Type B pancreatic cell (in vitro differentiated cells): Measurements from ENCODE around the gene SLC35E2B. TPM values are rescaled to one million over a fixed set of nuclear protein-coding genes. Genes with fewer than 3 reads are reported as not detected.

ENCODE experiments used
- DNase-seq: peaks from one replicate; pipeline ENCODE4 v3.0.0; 2021; ENCODE audit warnings: mixed read lengths; ENCODE audit not compliant: unreplicated experiment; ENCODE audit errors: extremely low spot score
- H3K27ac Mint-ChIP-seq: 2 replicates; pipeline ENCODE4 v1.8.0; 2021; ENCODE audit warnings: mild to moderate bottlenecking, mixed read lengths
- H3K27me3 Mint-ChIP-seq: 2 replicates; pipeline ENCODE4 v1.8.0; 2021; ENCODE audit warnings: mixed read lengths
- H3K36me3 Mint-ChIP-seq: 2 replicates; pipeline ENCODE4 v1.8.0; 2021; ENCODE audit warnings: mixed read lengths
- H3K4me1 Mint-ChIP-seq: one replicate; pipeline ENCODE4 v1.8.0; 2021; ENCODE audit warnings: mixed read lengths; ENCODE audit not compliant: unreplicated experiment
- H3K4me3 Mint-ChIP-seq: 2 replicates; pipeline ENCODE4 v1.8.0; 2021; ENCODE audit warnings: mild to moderate bottlenecking, mixed read lengths
- H3K9me3 Mint-ChIP-seq: 2 replicates; pipeline ENCODE4 v1.8.0; 2021; ENCODE audit warnings: mixed read lengths
- CTCF ChIP-seq: fragments of 200-600 bp; sonication (generic); conservative IDR thresholded peaks from 2 replicates; pipeline ENCODE4 v1.5.0; 2021; ENCODE audit warnings: antibody characterized with exemption, mild to moderate bottlenecking
- total RNA-seq: library from RNA; stranded (reverse); gene quantifications from 2 replicates; pipeline ENCODE4 v1.2.1, GENCODE V29; 2021; ENCODE audit warnings: low replicate concordance

The SLC35E2B gene
- total RNA-seq, 1 donor from 2014 or later = 116 TPM

DNA sequence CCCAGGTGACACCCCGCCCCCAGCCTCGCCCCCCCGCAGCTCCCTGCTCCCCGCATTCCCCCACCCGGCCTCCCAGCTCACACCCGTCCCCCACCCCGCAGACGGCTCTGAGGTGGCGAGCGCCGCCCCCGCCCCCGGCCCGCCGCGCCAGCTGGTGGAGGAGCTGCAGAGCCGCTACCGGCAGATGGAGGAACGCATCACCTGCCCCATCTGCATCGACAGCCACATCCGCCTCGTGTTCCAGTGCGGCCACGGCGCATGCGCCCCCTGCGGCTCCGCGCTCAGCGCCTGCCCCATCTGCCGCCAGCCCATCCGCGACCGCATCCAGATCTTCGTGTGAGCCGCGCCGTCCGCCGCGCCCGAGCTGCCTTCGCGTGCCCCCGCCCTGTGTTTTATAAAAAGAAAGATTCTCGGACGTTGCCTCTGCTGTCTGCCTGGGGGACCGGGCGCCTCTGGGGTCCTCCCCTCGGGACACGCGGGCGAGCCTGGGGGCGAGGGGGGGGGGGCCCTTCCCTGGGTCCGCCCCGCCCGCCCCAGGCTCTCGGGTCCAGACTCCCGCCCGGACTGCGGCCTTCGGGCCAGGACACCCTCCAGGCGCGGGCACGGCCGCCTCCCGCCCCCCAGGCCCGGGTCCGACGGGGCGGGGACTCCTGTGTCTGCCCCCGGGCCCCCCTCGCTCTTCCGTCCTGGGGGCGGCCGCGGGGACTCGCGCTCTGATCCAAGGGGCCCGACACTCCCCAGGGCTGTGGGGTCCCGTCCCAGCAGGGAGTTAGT is 62.2 kb downstream of the SLC35E2B start:
- no peak overlapping the region for H3K27ac Mint-ChIP-seq
- peaks cover 6% of the 10 kb centered on the region for H3K27me3 Mint-ChIP-seq
- TF ChIP-seq CTCF = no peak
- H3K36me3 Mint-ChIP-seq = no peaks in the 10 kb centered on the region
- DNase-seq = peak; percentile 73
- no peaks in the 10 kb centered on the region for H3K4me1 Mint-ChIP-seq
- H3K9me3 Mint-ChIP-seq = no peaks in the 10 kb centered on the region
- H3K4me3 Mint-ChIP-seq = no peak overlapping the region

- Mint-ChIP-seq H3K4me1 (no peaks in the 10 kb centered on the region), H3K4me3 (no peak overlapping the region), H3K36me3 (no peaks in the 10 kb centered on the region), H3K9me3 (no peaks in the 10 kb centered on the region), H3K27ac (no peak overlapping the region), H3K27me3 (peaks cover 6% of the 10 kb centered on the region)
- DNase-seq = peak; percentile 68
- no peak for TF ChIP-seq CTCF
These were observed 63.0 kb downstream of the SLC35E2B start for GRCh38 chr1:1629430-1630190.

- DNase-seq = no peak
- H3K27me3 Mint-ChIP-seq = peaks cover 6% of the 10 kb centered on the region
- H3K4me3 Mint-ChIP-seq = no peak overlapping the region
- H3K9me3 Mint-ChIP-seq = no peaks in the 10 kb centered on the region
- no peak overlapping the region for H3K27ac Mint-ChIP-seq
- no peak for TF ChIP-seq CTCF
- no peaks in the 10 kb centered on the region for H3K4me1 Mint-ChIP-seq
- H3K36me3 Mint-ChIP-seq = no peaks in the 10 kb centered on the region
These were observed 63.7 kb downstream of the SLC35E2B start for GRCh38 chr1:1628754-1629429.

DNA sequence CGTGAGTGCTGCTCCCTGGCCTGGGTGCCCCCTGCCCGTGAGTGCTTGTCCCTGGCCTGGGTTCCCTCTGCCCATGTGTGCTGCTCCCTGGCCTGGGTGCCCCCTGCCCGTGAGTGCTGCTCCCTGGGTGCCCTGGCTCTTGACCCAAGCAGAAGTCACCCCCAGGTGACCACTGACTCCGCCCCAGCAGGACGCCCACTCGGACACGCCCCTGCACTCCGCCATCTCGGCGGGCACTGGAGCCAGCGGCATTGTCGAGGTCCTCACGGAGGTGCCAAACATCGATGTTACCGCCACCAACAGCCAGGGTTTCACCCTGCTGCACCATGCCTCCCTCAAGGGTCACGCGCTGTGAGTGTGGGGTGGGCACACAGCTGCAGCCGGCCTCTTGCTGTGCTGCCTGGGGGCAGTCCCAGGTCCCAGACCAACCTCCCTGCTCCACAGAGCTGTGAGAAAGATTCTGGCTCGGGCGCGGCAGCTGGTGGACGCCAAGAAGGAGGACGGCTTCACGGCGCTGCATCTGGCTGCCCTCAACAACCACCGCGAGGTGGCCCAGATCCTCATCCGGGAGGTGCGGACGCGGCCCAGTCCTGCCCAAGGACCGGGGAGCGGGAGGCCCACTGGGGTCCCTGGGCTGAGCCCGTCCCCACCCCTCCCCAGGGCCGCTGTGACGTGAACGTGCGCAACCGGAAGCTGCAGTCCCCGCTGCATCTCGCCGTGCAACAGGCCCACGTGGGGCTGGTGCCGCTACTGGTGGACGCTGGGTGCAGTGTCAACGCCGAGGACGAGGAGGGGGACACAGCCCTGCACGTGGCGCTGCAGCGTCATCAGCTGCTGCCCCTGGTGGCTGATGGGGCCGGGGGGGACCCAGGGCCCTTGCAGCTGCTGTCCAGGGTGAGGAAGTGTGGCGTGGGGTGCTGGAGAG is 64.5 kb downstream of the SLC35E2B start:
- H3K4me3 Mint-ChIP-seq = no peak overlapping the region

More for the DNA sequence above, 64.5 kb downstream of the SLC35E2B start:
- DNase-seq = peak; percentile 69
- Mint-ChIP-seq H3K27me3 (peaks cover 6% of the 10 kb centered on the region), H3K4me1 (no peaks in the 10 kb centered on the region), H3K9me3 (no peaks in the 10 kb centered on the region), H3K36me3 (no peaks in the 10 kb centered on the region), H3K27ac (no peak overlapping the region)
- TF ChIP-seq CTCF = no peak
